Measurements from ENCODE around the gene ZNF514. TPM values are rescaled to one million over a fixed set of nuclear protein-coding genes. Genes with fewer than 3 reads are reported as not detected.
A peak's percentile ranks its signal among the peaks of the same experiment; 100 is the strongest.
"Not testable (repeated sequence)": the region's sequence is repeated elsewhere in the genome, so short reads cannot be mapped to it uniquely, and the experiment has no call there.

The ZNF514 gene
- total RNA-seq, 4 donors from 2014 or later, result 16.1 to 24.6 (median 17.3) TPM

- Histone ChIP-seq H3K9me3 (no peaks in the 10 kb centered on the region), H3K4me3 (no peak overlapping the region), H3K4me1 (peaks cover 0 to 33% (median 8%) of the 10 kb centered on the region in 3 donors), H3K27ac (no peak overlapping the region), H3K36me3 (peaks cover 0 to 2% of the 10 kb centered on the region in 2 donors), H3K27me3 (no peaks in the 10 kb centered on the region)
- WGBS, 2 donors (ENCODE audit: low coverage in 1 of 2), result 93 to 95% methylated on average over 2 of the region's 2 CpGs
- TF ChIP-seq POLR2A (IDR thresholded peaks at IDR 0.05) (no peak), EP300 (IDR thresholded peaks at IDR 0.05) (no peak), CTCF (IDR thresholded peaks at IDR 0.05) (no peak), POLR2AphosphoS5 (IDR thresholded peaks at IDR 0.05) (no peak)
- no peak for ATAC-seq
Measured at GRCh38 chr2:95204396-95204795, 44.7 kb upstream of the ZNF514 start.

DNA sequence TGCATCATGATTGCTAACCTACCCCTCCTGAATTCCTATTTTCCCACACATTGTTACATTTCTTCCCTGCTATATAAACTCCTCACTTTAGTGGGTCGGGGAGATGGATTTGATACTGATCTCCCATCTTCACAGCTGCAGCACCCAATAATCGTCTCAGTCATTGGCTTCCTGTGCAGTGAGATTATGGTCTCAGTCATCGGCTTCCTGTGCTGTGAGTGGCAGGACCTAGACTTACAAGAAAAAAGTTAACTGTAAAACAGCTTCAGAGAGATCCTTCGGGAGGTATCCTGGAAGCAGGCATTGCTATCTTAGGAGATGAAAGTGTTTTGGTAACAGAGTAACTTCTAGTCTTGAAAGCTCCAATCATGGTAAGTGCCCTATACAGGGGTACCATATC is 44.3 kb upstream of the ZNF514 start:
- no peak for ATAC-seq
- WGBS, 2 donors (ENCODE audit: low coverage in 1 of 2), result 93 to 95% methylated on average over 2 to 4 of the region's 4 CpGs
- Histone ChIP-seq H3K36me3 (no peaks in the 10 kb centered on the region), H3K4me1 (peaks cover 0 to 28% (median 8%) of the 10 kb centered on the region in 3 donors), H3K27me3 (no peaks in the 10 kb centered on the region), H3K27ac (no peak overlapping the region), H3K9me3 (no peaks in the 10 kb centered on the region), H3K4me3 (no peak overlapping the region)
- TF ChIP-seq POLR2AphosphoS5 (IDR thresholded peaks at IDR 0.05) (no peak), CTCF (IDR thresholded peaks at IDR 0.05) (no peak), POLR2A (IDR thresholded peaks at IDR 0.05) (no peak), EP300 (IDR thresholded peaks at IDR 0.05) (no peak)

DNA sequence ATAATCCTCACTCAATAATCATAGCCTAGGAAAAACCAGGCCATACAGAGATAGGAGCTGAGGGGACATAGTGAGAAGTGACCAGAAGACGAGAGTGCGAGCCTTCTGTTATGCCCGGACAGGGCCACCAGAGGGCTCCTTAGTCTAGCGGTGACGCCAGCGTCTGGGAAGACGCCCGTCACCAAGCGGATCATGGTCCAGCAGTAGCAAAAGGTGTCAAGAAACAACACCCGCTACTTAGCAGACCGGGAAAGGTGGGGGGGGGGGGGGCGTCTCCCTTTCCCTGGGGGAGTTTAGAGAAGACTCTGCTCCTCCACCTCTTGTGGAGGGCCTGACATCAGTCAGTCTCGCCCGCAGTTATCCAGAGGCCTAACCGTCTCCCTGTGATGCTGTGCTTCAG is 33.3 kb upstream of the ZNF514 start:
- H3K27ac ChIP-seq, H3K4me3 ChIP-seq, H3K9me3 ChIP-seq, H3K4me1 ChIP-seq, H3K27me3 ChIP-seq, ATAC-seq, H3K36me3 ChIP-seq: not testable (repeated sequence)
- 0% methylated on average over 5 of the region's 15 CpGs; no CpG with 5 or more reads in 1 of the 2 donors for WGBS, 2 donors (ENCODE audit: low coverage in 1 of 2)
- TF ChIP-seq CTCF (IDR thresholded peaks at IDR 0.05), result peak; percentile 48 to 73 (median 67)

DNA sequence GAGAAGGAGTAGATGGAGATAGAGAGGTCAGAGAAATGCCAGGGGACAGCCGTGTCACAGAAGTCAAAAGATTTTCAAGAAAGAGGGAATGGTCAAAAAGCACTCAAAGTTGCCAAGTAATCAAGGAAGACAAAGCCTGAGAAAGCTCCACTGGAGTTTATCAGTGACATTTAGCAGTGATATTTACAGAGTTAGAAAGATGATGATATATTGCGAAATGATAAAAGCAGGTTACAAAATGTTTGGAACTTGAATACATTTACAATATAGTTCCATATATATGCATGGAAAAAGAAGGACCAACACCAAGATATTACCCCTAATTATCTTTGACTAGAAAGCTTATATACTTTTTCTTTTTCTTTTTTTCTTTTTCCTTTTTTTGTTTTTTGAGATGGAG is 26.3 kb upstream of the ZNF514 start:
- Histone ChIP-seq H3K27me3 (no peaks in the 10 kb centered on the region), H3K27ac (no peak overlapping the region), H3K4me3 (no peak overlapping the region), H3K4me1 (no peaks in the 10 kb centered on the region), H3K36me3 (peaks cover 0 to 25% of the 10 kb centered on the region in 2 donors), H3K9me3 (peaks cover 0 to 11% (median 0%) of the 10 kb centered on the region in 3 donors)
- no peak for ATAC-seq
- WGBS, 2 donors (ENCODE audit: low coverage in 1 of 2), result 65 to 85% methylated on average over 2 of the region's 2 CpGs
- TF ChIP-seq POLR2A (IDR thresholded peaks at IDR 0.05) (no peak), CTCF (IDR thresholded peaks at IDR 0.05) (no peak), POLR2AphosphoS5 (IDR thresholded peaks at IDR 0.05) (no peak), EP300 (IDR thresholded peaks at IDR 0.05) (no peak)

DNA sequence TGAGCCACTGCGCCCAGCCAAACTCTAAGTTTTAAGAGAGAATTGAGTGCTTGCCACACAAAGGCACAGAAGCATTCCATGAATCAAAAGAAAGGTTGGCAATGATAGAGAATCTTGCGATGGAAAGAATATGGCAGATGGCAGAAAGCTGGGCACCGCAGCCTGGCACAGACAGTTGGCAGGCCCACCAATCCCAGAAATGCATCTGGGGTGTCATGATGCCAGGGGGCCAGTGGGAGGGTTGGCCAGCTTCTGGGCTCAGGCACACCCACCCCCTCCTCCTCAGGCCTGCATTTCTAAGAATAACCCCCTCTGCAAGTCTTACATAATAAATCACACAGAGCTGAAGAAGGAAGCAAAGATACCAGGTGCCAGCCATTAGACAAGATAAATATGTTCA is 25.5 kb upstream of the ZNF514 start:
- Histone ChIP-seq H3K36me3 (peaks cover 0 to 33% of the 10 kb centered on the region in 2 donors), H3K27me3 (no peaks in the 10 kb centered on the region), H3K27ac (no peak overlapping the region), H3K4me1 (no peaks in the 10 kb centered on the region), H3K4me3 (no peak overlapping the region), H3K9me3 (peaks cover 0 to 15% (median 0%) of the 10 kb centered on the region in 3 donors)
- ATAC-seq, result no peak
- WGBS, 2 donors (ENCODE audit: low coverage in 1 of 2), result 93 to 100% methylated on average over 2 to 3 of the region's 3 CpGs
- TF ChIP-seq POLR2A (IDR thresholded peaks at IDR 0.05), result no peak
- no peak for TF ChIP-seq EP300 (IDR thresholded peaks at IDR 0.05)
- TF ChIP-seq CTCF (IDR thresholded peaks at IDR 0.05), result no peak
- no peak for TF ChIP-seq POLR2AphosphoS5 (IDR thresholded peaks at IDR 0.05)
